ENCODE data around the gene SLC9A4.

DNA sequence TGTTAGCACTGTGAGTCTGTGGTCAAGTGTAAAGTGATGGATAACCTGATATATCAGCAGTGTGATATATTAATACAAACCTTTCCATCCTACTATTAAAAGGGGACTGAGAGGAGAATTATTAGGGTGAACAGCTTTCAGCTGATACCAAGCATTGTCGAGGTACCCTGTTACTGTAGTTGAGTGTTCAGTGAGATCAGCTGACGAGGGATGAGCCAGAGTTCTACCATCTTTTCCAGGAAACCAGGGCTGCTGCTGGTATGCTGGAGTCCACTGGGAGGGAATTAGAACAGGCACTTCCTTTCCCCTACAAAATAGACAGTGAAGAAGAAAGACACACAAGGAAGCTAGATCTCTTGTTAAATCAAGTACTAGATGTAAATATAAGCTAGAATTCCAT is 49.7 kb upstream of the SLC9A4 start:
- no peak for TF ChIP-seq FOXM1 (IDR thresholded peaks at IDR 0.05; ENCODE audit: borderline replicate concordance)
- TF ChIP-seq LEF1 (IDR thresholded peaks at IDR 0.05; ENCODE audit: borderline replicate concordance), result no peak
- no peak for TF ChIP-seq FOXA1 (IDR thresholded peaks at IDR 0.05)
- TF ChIP-seq L3MBTL2 (conservative IDR thresholded peaks at IDR 0.05), result no peak
- TF ChIP-seq FOXK2 (IDR thresholded peaks at IDR 0.05), result no peak
- TF ChIP-seq ZNF384 (IDR thresholded peaks at IDR 0.05), result no peak

Measured in HEK293T (cell line).